Activated CD8-positive, alpha-beta memory T cell treated with anti-CD3 and anti-CD28 coated beads for 48 hours (primary cell): ENCODE data around the gene ANO7.

Experiments
- DNase-seq, 3 experiments: peaks; one replicate each; pipeline ENCODE4 v3.0.0-alpha.2; 2020; ENCODE audit warnings: low read depth in 2 of 3, low spot score in 2 of 3

ANO7 gene

DNA sequence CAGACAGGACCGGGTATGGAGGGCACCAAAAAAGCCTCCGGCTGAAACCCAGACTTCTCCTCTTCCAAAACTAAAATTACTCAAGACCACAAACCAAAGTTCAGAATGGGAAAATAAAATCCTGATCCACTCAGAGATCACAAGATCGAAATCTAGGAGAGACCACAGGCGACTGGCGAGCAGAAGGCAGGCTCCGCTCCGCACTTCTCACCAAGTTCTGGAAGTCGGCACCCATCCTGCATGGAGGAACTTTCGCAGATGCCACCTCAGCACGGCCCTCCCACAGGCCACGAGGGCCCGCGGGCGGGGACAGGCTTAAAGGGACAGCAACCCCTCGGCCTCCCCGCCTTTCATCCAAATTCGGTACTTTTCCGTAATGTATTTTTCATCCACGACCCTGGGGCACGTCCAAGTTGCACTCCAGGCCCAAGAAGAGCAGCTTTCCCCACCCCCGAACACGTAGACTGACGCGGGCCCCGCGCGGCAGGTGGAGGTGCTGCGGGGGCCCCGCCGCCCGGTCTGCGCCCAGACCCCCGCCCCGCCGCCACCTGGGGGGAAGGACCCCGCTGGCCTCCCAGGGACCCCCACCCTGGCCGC is 83.3 kb downstream of the ANO7 start:
- peak; percentile 19 to 27 (median 22) for DNase-seq

DNA sequence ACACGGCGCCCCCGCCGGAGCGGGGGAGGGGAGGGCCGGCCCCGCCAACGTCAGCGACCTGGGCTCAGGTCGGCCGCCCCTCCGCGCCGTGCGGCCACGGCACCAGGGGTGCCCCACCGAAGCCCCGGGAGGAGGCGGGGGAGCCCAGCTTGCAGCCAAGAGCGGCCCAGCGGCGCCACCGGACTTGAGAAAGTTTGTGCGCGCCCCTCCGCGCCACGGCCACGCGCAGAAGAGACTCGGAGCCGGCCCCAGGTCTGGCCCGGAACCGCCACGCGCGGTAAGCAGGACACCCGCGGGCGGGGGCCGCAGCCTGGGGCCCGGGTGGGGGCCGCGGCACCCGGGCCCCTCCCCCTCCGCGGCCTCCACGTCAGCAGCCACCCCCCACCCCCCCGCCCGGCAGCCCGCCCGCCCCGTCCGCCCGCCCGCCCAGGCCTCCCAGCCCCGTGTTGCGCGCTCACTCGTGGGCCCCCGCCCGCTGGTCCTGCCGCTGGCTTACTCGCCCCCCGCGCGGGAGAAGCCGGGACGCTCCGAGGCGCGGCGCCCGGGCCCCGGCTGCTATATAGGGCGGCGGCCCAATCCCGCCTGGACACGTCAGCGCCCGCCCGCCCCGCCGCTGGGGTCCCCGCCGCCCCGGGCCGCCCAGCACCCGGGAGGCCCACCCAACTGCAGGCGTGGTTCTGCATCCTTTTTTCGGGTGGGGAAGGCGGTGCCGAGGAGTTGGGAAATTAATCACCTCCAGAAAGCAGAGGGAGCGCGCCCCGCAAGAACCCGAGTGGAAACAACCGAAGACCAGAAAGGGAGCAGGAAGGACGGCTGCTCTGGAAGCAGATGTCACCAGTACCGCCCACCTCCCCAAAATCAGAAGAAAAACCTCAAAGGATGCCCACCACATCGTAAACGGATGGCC is 84.1 kb downstream of the ANO7 start:
- peak; percentile 20 to 52 (median 26) for DNase-seq

DNA sequence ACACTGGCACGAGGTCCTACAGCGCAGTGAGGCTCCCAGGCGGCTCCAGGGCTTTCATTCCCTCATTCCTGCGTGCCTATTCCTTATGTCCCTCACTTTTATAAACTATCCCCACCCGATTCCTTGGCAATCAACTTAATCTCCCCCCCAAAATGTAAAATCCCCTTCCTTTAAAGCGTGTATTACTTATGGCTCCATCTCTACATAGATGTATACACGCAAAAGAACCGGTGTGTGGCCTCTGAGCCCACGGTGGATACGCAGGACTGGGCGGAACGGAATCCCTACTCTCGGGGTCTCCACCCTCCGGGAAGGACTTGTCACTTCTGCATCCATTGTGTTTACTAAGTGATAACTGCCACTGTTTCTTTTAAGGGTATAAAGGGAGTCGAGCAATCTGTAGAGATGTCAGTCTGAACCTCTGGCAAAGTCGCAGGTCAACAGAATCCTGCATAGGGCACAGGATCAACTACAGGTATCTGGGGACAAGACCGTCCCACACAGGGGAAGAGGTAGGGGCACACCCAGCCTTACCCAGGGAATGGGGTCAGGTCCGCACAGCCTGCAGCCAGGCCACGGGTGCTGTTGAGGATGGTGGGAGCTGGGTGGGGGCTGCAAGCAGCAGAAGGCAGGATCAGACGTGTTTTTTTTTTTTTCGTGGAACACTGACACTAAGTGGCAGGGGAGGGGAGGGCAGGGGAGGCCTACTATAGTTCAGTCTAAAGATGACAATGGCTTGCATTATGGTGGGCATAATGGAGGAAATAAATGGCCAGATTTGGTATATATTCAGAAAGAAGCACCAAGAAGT is 84.9 kb downstream of the ANO7 start:
- no peak for DNase-seq

DNA sequence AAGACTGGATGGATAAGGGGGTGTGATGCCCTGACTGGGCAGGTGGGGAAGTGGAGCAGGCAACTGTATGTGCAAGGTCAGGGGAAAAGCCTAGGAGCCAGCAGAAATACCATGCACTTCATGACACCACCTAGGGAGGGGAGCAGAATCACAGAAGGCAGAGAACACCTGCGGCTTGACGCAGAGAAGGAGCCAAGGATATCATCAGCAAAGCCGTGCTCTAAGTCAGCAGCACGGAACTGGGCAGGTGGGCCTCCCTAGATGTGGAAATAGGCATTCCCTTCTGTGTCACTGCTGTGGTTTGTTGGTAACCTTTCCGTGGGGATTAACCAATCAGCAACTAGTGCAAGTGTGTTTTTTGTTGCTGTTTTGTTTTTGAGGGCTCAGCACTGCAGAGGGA is 85.7 kb downstream of the ANO7 start:
- no peak for DNase-seq
